ENCODE results near the gene C6orf163. TPM values are rescaled to one million over a fixed set of nuclear protein-coding genes. Genes with fewer than 3 reads are reported as not detected.

Gene C6orf163
- total and polyA plus RNA-seq, 10 of the 15 experiments (the other 5 are each of a cell fraction or from before 2014, with no cell fraction given), result 0.56 to 3.7 (median 1.2) TPM

- TF ChIP-seq EGR1 (IDR thresholded peaks at IDR 0.05; ENCODE audit: borderline replicate concordance in 1 of 2, low read depth in 2 of 2, low read length in 2 of 2) (no peak), TCF12 (IDR thresholded peaks at IDR 0.05; ENCODE audit: low read depth, low read length) (no peak), SREBF1 (IDR thresholded peaks at IDR 0.05; ENCODE audit: low read length) (no peak)
Measured at GRCh38 chr6:87382861-87383260, 38.2 kb downstream of the C6orf163 start (continued).

- Histone ChIP-seq H3K36me3 (ENCODE audit: control insufficient read depth in 2 of 2, insufficient read depth in 2 of 2, low read length in 1 of 2) (no peaks in the 10 kb centered on the region), H2AFZ (ENCODE audit: control insufficient read depth, low read depth, low read length) (no peak overlapping the region), H3K4me3 (no peak overlapping the region), H3K79me2 (ENCODE audit: control insufficient read depth, insufficient read depth, low read length) (no peaks in the 10 kb centered on the region), H3K9me3 (replicated peaks; ENCODE audit: control insufficient read depth, insufficient read depth, low read length) (no peaks in the 10 kb centered on the region), H3K27me3 (replicated peaks in 1 of 2; ENCODE audit: control insufficient read depth in 2 of 2, insufficient read depth in 2 of 2, low read length in 1 of 2) (no peaks in the 10 kb centered on the region), H3K4me2 (ENCODE audit: control insufficient read depth, insufficient read depth) (no peak overlapping the region), H3K27ac (ENCODE audit: control insufficient read depth, insufficient read depth) (no peak overlapping the region), H4K20me1 (ENCODE audit: control insufficient read depth, insufficient read depth) (no peaks in the 10 kb centered on the region), H3K9ac (ENCODE audit: control insufficient read depth, insufficient read depth, low read length) (no peak overlapping the region), H3K4me1 (ENCODE audit: control insufficient read depth, insufficient read depth, low read length) (no peaks in the 10 kb centered on the region)
- in situ Hi-C loops (cut with MboI), result no loop called here
- intact Hi-C loops (cut with micrococcal nuclease; ENCODE audit: unreplicated experiment), result no loop called here
- no peak for TF ChIP-seq SKIL (IDR thresholded peaks at IDR 0.05; ENCODE audit: low read depth, poor library complexity, severe bottlenecking)
- TF ChIP-seq STAT1 (conservative IDR thresholded peaks at IDR 0.05), result no peak
- TF ChIP-seq MTA2 (IDR thresholded peaks at IDR 0.05; ENCODE audit: low read depth), result no peak
- no peak for TF ChIP-seq TCF7 (IDR thresholded peaks at IDR 0.05; ENCODE audit: borderline replicate concordance)
- TF ChIP-seq CTCF (IDR thresholded peaks at IDR 0.05 in 2 of 3, conservative IDR thresholded peaks at IDR 0.05 in 1 of 3; ENCODE audit: control insufficient read depth in 2 of 3, extremely low read depth in 1 of 3, insufficient read depth in 1 of 3, low read depth in 3 of 3, low read length in 3 of 3), result no peak
- no peak for TF ChIP-seq RAD21 (IDR thresholded peaks at IDR 0.05; ENCODE audit: insufficient read depth, low read depth, low read length)
- no peak for TF ChIP-seq BACH1 (IDR thresholded peaks at IDR 0.05; ENCODE audit: borderline replicate concordance)
- no peak for TF ChIP-seq ZBTB4 (CRISPR knock-in tag; IDR thresholded peaks at IDR 0.05)
- FAIRE-seq (no peak), DNase-seq (ENCODE audit: low read depth, low spot score) (no peak), ATAC-seq (no peak)
- BruUV-seq (replicated peaks), result no TSS peak
- ChIA-PET SMC1A (ENCODE audit: uncharacterized antibody, unreplicated experiment) (no interaction called here), RAD21 (ENCODE audit: unreplicated experiment) (no interaction called here), CTCF (interaction anchor here (3.3 kb wide), 1 partner anchor 9 kb away, joined by 9 read pairs; no protein-coding TSS in a partner anchor), POLR2A (no interaction called here)
- WGBS (ENCODE audit: insufficient coverage, insufficient replicate concordance, low lambda C conversion rate, missing lambda C conversion rate), result 96% methylated on average over 1 of the region's 1 CpG
Measured at GRCh38 chr6:87384038-87384437, 39.4 kb downstream of the C6orf163 start.
